Activated naive CD8-positive, alpha-beta T cell treated with anti-CD3 and anti-CD28 coated beads, Interleukin-2, amount 10 ng/mL, durations not matched to agents 7 days and 5 days (primary cell): ENCODE measurements around the gene CRADD. TPM values are rescaled to one million over a fixed set of nuclear protein-coding genes. Genes with fewer than 3 reads are reported as not detected.

Source experiments
- ATAC-seq: fragments of 150-1000 bp; cut with Tn5 transposase; one replicate; pipeline ENCODE4 v1.10.0; 2021; ENCODE audit warnings: low read depth, moderate library complexity
- POLR2A ChIA-PET: fragments of 350-600 bp; sonication (Branson Sonifier 250); formaldehyde crosslinking; loops from one replicate; lab custom pipeline; 2021; ENCODE audit warnings: antibody characterized with exemption; lab: Charles Lee
- DNase-seq: peaks from one replicate; pipeline ENCODE4 v3.0.0; 2021
- H3K27ac Mint-ChIP-seq: one replicate; pipeline ENCODE4 v1.8.0; 2022; ENCODE audit warnings: mild to moderate bottlenecking, mixed read lengths
- H3K27me3 Mint-ChIP-seq: one replicate; pipeline ENCODE4 v1.8.0; 2022; ENCODE audit warnings: mild to moderate bottlenecking, moderate library complexity, mixed read lengths
- H3K36me3 Mint-ChIP-seq: one replicate; pipeline ENCODE4 v1.8.0; 2021; ENCODE audit warnings: mild to moderate bottlenecking, mixed read lengths
- H3K4me1 Mint-ChIP-seq: one replicate; pipeline ENCODE4 v1.8.0; 2021; ENCODE audit warnings: mixed read lengths
- H3K4me3 Mint-ChIP-seq: one replicate; pipeline ENCODE4 v1.8.0; 2022; ENCODE audit warnings: mild to moderate bottlenecking, moderate library complexity, mixed read lengths
- H3K9me3 Mint-ChIP-seq: one replicate; pipeline ENCODE4 v1.8.0; 2021; ENCODE audit warnings: mixed read lengths
- total RNA-seq, 2 experiments: library from RNA; stranded (reverse); gene quantifications; one replicate each; pipeline ENCODE4 v1.2.3, GENCODE V29; 2021

The CRADD gene
- total RNA-seq, 2 experiments from 2014 or later: 11.3 to 11.5 TPM

DNA sequence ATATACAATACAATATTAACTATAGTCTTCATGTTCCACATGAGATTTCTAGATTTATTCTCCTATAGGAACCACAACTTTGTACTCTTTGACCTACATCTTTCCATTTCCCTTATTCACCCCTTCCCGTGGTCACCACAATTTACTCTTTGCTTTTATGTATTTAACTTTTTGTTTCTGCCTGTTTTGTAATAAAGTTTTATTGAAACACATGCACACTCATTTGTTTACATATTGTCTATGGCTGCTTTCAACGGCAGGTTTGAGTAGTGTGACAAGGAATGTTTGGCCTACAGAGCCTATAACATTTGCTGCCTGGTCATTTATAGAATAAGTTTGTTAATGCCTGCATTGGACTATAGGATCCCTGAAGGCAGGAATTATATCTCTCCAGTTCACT, 231.1 kb downstream of the CRADD start:
- ATAC-seq: no peak
- Mint-ChIP-seq H3K27ac (no peak overlapping the region), H3K36me3 (no peaks in the 10 kb centered on the region), H3K9me3 (peaks cover under 1% of the 10 kb centered on the region), H3K4me1 (peaks cover 11% of the 10 kb centered on the region), H3K27me3 (peaks cover 3% of the 10 kb centered on the region), H3K4me3 (no peak overlapping the region)
- no peak for DNase-seq
- POLR2A ChIA-PET: no interaction called here

DNA sequence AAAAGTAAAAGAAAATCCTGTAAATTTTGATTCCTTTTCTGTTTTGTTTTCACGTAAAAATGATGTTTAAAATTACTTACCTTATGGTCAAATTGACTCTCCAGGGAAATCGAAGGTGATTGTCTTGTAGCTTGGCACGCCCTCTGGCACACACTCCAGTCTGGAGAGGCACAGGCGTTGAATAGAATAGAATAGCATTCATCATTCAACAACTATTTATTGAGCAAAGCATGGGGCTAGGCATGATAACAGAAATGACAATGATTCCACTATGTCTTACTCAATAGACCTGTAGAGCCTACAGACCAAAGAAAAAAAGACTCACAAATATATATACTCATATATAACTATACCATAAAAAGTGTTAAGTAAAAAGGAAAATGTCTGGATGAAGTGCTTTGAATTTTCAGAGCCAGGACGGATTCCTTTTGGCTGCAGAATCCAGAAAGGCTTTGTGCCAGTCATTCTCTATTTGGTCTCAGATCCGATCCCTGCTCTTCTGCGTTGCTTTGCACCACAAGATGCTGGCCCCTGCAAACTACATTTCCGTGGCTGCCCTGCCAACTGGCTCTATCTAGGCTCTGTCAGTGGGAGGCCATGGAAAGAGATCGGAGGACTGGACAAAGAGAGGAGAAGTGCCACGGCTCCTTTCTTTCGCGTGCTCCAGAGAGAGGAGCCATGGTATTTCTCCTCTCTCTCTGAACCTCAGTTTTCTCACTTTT, 231.8 kb downstream of the CRADD start:
- no peaks in the 10 kb centered on the region for H3K36me3 Mint-ChIP-seq
- peaks cover 3% of the 10 kb centered on the region for H3K27me3 Mint-ChIP-seq
- no peak for ATAC-seq
- DNase-seq: no peak
- H3K27ac Mint-ChIP-seq: no peak overlapping the region
- no peaks in the 10 kb centered on the region for H3K9me3 Mint-ChIP-seq
- POLR2A ChIA-PET: no interaction called here
- H3K4me1 Mint-ChIP-seq: peaks cover 5% of the 10 kb centered on the region
- H3K4me3 Mint-ChIP-seq: no peak overlapping the region

DNA sequence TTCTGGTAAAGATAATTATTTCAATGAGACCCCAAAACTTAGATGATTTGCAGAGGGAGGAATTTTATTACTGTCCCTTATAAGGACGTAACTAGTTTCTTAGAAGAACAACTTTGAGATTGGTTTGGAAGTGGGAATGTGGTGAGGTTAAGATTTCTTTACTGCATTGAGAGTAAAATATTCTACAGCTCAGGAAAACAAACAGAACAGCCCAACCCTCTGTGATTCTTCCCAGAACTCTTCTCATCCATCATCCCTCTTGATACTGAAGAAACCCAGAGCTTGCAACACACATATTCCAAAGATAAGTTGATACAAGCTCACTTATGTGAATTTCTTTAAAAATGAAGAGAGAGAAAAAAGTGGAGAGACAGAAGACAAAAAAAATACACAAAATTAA, 234.2 kb downstream of the CRADD start:
- ATAC-seq: no peak
- Mint-ChIP-seq H3K4me3 (no peak overlapping the region), H3K27me3 (peaks cover 3% of the 10 kb centered on the region), H3K9me3 (no peaks in the 10 kb centered on the region), H3K36me3 (no peaks in the 10 kb centered on the region), H3K27ac (no peak overlapping the region), H3K4me1 (no peaks in the 10 kb centered on the region)
- no peak for DNase-seq
- POLR2A ChIA-PET: no interaction called here

DNA sequence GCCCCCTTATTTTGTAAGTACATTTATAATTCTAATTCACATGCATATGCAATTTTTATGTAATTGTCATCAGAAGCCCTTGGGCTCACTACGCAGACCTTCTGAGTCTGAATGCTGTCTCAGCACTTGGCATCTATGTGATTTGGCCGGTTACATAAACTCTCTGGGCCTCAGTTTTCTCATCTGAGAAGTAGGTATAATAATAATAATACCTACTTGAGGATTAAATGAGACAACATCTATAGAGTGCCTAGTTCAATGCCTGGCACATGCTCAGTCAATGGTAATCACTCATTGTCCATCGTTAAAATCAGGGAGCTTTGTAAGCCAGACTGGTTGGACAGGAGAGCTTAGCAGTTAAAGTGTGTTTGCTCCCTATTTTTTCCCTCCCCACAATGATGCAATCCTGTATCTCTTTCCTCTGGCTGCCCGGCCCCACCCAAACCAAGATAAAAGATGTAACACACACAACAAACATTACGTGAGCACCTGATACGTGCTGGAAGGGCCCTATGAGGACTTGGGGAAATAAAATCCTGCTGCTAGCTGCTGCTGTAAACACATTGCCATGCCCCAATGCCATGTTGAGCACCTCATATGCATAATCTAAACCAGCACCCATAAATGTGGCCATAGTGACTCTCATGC, 235.0 kb downstream of the CRADD start:
- H3K27ac Mint-ChIP-seq: no peak overlapping the region
- H3K4me3 Mint-ChIP-seq: no peak overlapping the region
- H3K27me3 Mint-ChIP-seq: peaks cover 3% of the 10 kb centered on the region
- no peak for DNase-seq
- POLR2A ChIA-PET: no interaction called here
- no peaks in the 10 kb centered on the region for H3K4me1 Mint-ChIP-seq
- ATAC-seq: no peak
- no peaks in the 10 kb centered on the region for H3K9me3 Mint-ChIP-seq
- no peaks in the 10 kb centered on the region for H3K36me3 Mint-ChIP-seq

DNA sequence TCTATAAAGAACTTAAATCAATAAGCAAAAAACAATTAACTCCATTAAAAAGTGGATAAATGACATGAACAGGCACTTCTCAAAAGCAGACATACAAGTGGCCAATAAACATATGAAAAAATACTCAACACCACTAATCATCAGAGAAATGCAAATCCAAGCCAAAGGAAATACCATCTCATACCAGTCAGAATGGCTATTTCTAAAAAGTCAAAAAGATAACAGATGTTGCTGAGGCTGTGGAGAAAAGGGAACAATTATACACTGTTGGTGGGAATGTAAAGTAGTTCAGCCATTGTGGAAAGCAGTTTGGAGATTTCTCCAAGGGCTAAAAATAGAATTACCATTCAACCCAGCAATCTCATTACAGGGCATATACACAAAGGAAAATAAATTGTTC, 236.7 kb downstream of the CRADD start:
- H3K4me1 Mint-ChIP-seq: no peaks in the 10 kb centered on the region
- no peaks in the 10 kb centered on the region for H3K9me3 Mint-ChIP-seq
- DNase-seq: no peak
- POLR2A ChIA-PET: no interaction called here
- H3K27ac Mint-ChIP-seq: no peak overlapping the region
- H3K36me3 Mint-ChIP-seq: no peaks in the 10 kb centered on the region
- peaks cover 3% of the 10 kb centered on the region for H3K27me3 Mint-ChIP-seq
- ATAC-seq: no peak
- no peak overlapping the region for H3K4me3 Mint-ChIP-seq

DNA sequence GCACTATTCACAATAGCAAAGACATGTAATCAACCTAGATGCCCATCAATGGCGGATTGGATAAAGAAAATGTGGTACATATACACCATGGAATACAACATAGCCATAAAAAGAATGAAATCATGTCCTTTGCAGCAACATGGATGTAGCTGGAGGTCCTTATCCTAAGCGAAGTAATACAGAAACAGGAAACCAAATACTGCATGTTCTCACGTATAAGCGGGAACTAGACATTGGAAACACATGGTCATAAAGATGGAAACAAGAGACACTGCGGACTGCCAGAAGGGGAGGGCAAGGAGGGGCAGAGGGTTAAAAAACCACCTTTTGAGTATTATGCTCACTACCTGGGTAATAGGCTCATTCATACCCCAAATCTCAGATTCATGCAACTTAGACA, 237.1 kb downstream of the CRADD start:
- no peak overlapping the region for H3K27ac Mint-ChIP-seq
- DNase-seq (no peak), ATAC-seq (no peak)
- no peak overlapping the region for H3K4me3 Mint-ChIP-seq
- H3K9me3 Mint-ChIP-seq: no peaks in the 10 kb centered on the region
- H3K27me3 Mint-ChIP-seq: peaks cover 3% of the 10 kb centered on the region
- no peaks in the 10 kb centered on the region for H3K4me1 Mint-ChIP-seq
- POLR2A ChIA-PET: no interaction called here
- H3K36me3 Mint-ChIP-seq: no peaks in the 10 kb centered on the region

DNA sequence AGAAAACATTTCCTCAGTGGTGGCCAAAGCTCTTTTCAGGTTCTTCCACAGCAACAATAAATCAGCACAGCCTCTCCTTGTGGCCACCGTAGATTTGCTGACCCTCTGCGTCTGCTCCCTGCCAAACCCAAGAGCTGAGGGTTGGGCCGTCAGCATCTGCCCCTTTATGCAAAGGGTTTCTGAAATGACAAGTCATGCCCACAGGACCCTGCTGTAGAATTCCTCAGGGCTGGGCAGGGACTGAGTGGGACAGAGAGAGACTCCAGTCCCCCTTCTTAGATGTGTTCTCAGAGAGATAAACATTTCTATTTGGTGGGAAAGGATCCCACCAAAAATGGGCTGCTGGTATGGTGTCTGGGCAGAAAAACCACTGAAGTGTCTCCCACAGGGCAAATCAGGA, 238.2 kb downstream of the CRADD start:
- no peaks in the 10 kb centered on the region for H3K9me3 Mint-ChIP-seq
- peaks cover 3% of the 10 kb centered on the region for H3K27me3 Mint-ChIP-seq
- H3K36me3 Mint-ChIP-seq: no peaks in the 10 kb centered on the region
- ATAC-seq (no peak), DNase-seq (no peak)
- no peak overlapping the region for H3K27ac Mint-ChIP-seq
- POLR2A ChIA-PET: no interaction called here
- H3K4me3 Mint-ChIP-seq: no peak overlapping the region
- no peaks in the 10 kb centered on the region for H3K4me1 Mint-ChIP-seq

DNA sequence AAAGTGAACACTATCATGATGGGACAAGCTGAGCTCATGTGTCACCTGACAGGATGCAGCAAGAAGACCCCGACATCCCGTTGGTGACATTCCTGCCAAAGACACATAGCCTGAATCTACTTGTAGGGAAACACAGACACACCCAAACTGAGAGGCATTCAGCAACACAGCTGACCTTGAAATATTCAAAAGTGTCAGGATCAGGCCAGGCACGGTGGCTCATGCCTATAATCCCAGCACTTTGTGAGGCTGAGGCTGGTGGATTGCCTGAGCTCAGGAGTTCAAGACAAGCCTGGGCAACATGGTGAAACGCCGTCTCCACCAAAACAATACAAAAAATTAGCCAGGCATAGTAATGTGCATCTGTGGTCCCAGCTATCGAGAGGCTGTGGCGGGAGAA, 239.2 kb downstream of the CRADD start:
- H3K9me3 Mint-ChIP-seq: no peaks in the 10 kb centered on the region
- no peaks in the 10 kb centered on the region for H3K36me3 Mint-ChIP-seq
- no peaks in the 10 kb centered on the region for H3K4me1 Mint-ChIP-seq
- no peak overlapping the region for H3K27ac Mint-ChIP-seq
- ATAC-seq (no peak), DNase-seq (no peak)
- no peak overlapping the region for H3K4me3 Mint-ChIP-seq
- no peaks in the 10 kb centered on the region for H3K27me3 Mint-ChIP-seq
- POLR2A ChIA-PET: no interaction called here

DNA sequence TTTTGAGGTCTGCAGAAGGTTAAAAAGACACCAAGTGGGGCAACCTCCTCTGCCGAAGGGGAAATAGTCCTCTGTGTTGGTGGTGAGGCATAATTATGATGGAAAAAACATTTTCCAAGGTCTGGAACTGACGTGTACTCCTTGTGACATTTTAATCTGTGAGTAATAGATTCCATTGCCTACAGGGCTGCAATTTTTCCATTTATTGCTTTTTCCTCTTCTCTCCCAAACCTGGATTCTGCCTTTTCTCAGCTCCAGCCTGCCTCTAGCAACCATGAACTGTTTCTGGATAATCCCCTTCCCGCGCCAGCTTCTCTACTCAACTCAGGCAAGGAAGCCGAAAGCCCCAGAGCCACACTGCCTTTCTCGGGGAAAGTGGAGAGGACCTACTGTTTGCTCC, 241.1 kb downstream of the CRADD start:
- Mint-ChIP-seq H3K27me3 (no peaks in the 10 kb centered on the region), H3K27ac (no peak overlapping the region), H3K4me1 (no peaks in the 10 kb centered on the region), H3K36me3 (no peaks in the 10 kb centered on the region), H3K9me3 (no peaks in the 10 kb centered on the region), H3K4me3 (no peak overlapping the region)
- POLR2A ChIA-PET: no interaction called here
- DNase-seq (no peak), ATAC-seq (no peak)

DNA sequence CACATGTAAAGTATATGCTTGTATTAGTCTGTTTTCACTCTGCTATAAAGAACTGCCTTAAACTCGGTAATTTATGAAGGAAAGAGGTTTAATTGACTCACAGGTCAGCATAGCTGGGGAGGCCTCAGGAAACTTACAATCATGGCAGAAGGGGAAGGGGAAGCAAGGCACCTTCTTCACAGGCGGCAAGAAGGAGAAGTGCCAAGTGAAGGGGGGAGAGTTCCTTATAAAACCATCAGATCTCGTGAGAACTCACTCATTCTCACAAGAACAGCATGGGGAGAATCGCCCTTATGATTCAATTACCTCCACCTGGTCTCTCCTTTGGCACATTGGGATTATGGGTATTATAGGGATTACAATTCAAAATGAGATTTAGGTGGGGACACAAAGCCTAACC, 241.7 kb downstream of the CRADD start:
- Mint-ChIP-seq H3K27me3 (no peaks in the 10 kb centered on the region), H3K27ac (no peak overlapping the region)

DNA sequence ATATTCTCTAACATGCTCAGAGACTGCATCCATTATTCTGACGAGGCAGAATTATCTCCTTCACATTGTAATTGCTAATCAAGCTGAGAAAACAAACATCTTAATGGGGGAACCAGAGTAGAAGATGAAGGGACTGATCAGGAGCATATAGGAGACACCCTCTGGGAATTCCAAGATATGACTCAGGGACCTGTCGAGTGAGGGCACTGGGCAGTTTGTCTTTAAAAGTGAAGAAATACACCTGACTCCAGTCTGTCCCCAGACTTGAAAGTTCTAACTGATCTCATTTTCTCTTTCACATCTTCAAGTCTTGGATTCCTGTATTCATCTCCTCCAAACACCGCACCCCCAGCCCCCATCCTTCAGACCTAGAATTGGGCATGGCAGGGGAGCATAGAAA, 244.3 kb downstream of the CRADD start:
- POLR2A ChIA-PET: no interaction called here
- Mint-ChIP-seq H3K27me3 (no peaks in the 10 kb centered on the region), H3K4me1 (peaks cover 7% of the 10 kb centered on the region), H3K4me3 (no peak overlapping the region), H3K9me3 (peaks cover 6% of the 10 kb centered on the region), H3K27ac (no peak overlapping the region), H3K36me3 (peaks cover 7% of the 10 kb centered on the region)
- ATAC-seq (no peak), DNase-seq (no peak)

More for the DNA sequence above, 241.7 kb downstream of the CRADD start:
- no peak overlapping the region for H3K4me3 Mint-ChIP-seq
- ATAC-seq (no peak), DNase-seq (no peak)
- no peaks in the 10 kb centered on the region for H3K9me3 Mint-ChIP-seq
- POLR2A ChIA-PET: no interaction called here
- H3K4me1 Mint-ChIP-seq: peaks cover under 1% of the 10 kb centered on the region
- no peaks in the 10 kb centered on the region for H3K36me3 Mint-ChIP-seq

DNA sequence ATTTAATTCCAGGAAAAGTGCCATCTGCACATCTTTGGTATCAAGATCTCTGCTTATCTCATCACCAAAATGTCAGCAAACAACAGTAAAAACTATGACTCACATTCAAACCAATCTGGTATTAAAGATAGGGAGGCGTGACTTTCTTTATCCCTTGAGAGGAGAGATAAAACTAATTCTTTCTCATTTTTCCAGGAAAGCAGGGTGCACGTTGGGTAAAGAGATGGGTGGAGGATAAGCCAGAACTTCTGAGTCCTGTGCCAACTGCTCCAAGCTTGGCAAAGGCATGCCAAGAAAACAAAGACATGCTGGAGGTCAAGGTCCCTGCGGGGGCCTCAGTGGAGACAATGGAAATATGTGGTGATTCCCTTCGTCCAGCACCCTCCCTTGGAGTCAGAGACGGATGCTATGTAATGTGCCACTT, 245.4 kb downstream of the CRADD start:
- POLR2A ChIA-PET: no interaction called here
- no peak overlapping the region for H3K27ac Mint-ChIP-seq
- peaks cover 7% of the 10 kb centered on the region for H3K36me3 Mint-ChIP-seq
- no peak overlapping the region for H3K4me3 Mint-ChIP-seq
- H3K27me3 Mint-ChIP-seq: no peaks in the 10 kb centered on the region
- ATAC-seq (no peak), DNase-seq (no peak)
- H3K4me1 Mint-ChIP-seq: peaks cover 7% of the 10 kb centered on the region
- H3K9me3 Mint-ChIP-seq: peaks cover 6% of the 10 kb centered on the region

DNA sequence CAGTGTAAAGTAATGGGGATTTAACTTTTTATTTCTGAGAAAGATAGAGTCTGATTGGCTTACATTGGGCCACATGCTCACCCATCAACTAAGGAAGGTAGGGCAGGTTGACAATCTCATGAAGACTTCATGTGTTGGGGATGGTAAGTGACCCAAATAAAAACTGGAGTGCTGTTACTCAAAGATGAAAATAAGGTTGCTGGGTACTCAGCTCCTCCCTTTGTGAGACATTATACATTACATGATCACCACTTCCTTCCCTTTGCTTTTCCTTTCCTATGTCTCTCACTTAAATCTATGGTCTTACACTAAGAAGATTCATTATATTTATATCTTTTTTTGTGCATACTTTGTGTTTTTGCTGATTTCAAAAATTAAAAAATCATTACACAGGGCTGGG, 247.2 kb downstream of the CRADD start:
- no peak for DNase-seq
- POLR2A ChIA-PET: no interaction called here
- Mint-ChIP-seq H3K4me1 (peaks cover 7% of the 10 kb centered on the region), H3K27me3 (no peaks in the 10 kb centered on the region), H3K9me3 (peaks cover 13% of the 10 kb centered on the region), H3K36me3 (peaks cover 7% of the 10 kb centered on the region), H3K4me3 (no peak overlapping the region), H3K27ac (no peak overlapping the region)
- ATAC-seq: peak; percentile 78

DNA sequence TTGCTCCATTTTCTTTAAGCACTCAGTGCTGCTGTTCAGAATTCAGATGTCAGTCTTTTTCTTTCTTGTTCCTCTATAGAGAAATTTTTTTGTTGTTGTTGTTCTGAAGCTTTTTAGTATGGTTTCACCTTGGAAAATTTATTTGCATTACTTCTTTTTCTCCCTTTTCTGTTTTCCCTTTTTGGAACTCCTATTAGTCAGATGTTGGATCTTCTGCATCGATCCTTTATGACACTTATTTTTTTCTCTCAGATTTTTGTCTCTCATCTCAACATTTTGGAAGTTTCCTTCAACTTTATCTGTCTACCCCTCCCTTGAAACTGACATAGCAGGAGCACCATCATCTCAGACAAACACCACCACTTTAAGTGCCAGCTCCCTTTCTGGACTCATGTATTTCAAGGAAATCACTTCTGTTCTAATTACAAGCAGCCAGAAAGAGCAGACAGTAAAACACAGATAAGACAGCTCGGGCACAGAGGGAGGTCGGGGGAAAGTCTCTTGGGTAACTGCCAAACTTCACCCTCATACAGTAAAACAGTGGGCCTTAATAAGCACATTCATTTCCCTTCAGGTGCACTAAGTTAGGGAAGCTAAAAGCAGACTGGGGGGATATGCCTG, 248.5 kb downstream of the CRADD start:
- peaks cover 14% of the 10 kb centered on the region for H3K9me3 Mint-ChIP-seq
- no peak for DNase-seq
- no peak overlapping the region for H3K4me3 Mint-ChIP-seq
- peaks cover 7% of the 10 kb centered on the region for H3K36me3 Mint-ChIP-seq
- H3K4me1 Mint-ChIP-seq: peaks cover 7% of the 10 kb centered on the region
- no peak overlapping the region for H3K27ac Mint-ChIP-seq
- ATAC-seq: no peak
- POLR2A ChIA-PET: no interaction called here
- H3K27me3 Mint-ChIP-seq: no peaks in the 10 kb centered on the region
